ENCODE measurements around the gene NIPAL3. TPM values are rescaled to one million over a fixed set of nuclear protein-coding genes. Genes with fewer than 3 reads are reported as not detected.

Gene NIPAL3
- total RNA-seq, 1 experiment from 2014 or later = 11.2 TPM

GRCh38 chr1:24470592-24470991 is 55.0 kb downstream of the NIPAL3 start:
- no peak overlapping the region for H3K4me3 Mint-ChIP-seq
- no peak for TF ChIP-seq GABPB1 (CRISPR knock-in tag; IDR thresholded peaks at IDR 0.05)
- no peak for TF ChIP-seq ZNF121 (CRISPR knock-in tag; IDR thresholded peaks at IDR 0.05)
- TF ChIP-seq MAX (CRISPR knock-in tag; IDR thresholded peaks at IDR 0.05) = no peak
- TF ChIP-seq OVOL2 (CRISPR knock-in tag; IDR thresholded peaks at IDR 0.05; ENCODE audit: borderline replicate concordance) = no peak
- TF ChIP-seq, protein P1, sequence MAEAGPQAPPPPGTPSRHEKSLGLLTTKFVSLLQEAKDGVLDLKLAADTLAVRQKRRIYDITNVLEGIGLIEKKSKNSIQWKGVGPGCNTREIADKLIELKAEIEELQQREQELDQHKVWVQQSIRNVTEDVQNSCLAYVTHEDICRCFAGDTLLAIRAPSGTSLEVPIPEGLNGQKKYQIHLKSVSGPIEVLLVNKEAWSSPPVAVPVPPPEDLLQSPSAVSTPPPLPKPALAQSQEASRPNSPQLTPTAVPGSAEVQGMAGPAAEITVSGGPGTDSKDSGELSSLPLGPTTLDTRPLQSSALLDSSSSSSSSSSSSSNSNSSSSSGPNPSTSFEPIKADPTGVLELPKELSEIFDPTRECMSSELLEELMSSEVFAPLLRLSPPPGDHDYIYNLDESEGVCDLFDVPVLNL (CRISPR knock-in tag; IDR thresholded peaks at IDR 0.05; ENCODE audit: borderline replicate concordance, low read depth) = no peak
- TF ChIP-seq GTF2I (CRISPR knock-in tag; conservative IDR thresholded peaks at IDR 0.05) = no peak
- TF ChIP-seq NFYB (CRISPR knock-in tag; conservative IDR thresholded peaks at IDR 0.05; ENCODE audit: low read depth) = no peak
- no peak for TF ChIP-seq ARID4B (CRISPR knock-in tag; IDR thresholded peaks at IDR 0.05; ENCODE audit: borderline replicate concordance)
- TF ChIP-seq ELF4 (CRISPR knock-in tag; IDR thresholded peaks at IDR 0.05; ENCODE audit: low read depth) = no peak
- no peak for TF ChIP-seq PRRX2 (CRISPR knock-in tag; IDR thresholded peaks at IDR 0.05)
- no peak for TF ChIP-seq TCF7 (CRISPR knock-in tag; IDR thresholded peaks at IDR 0.05; ENCODE audit: low read depth)
- no peak for TF ChIP-seq HMGXB4 (CRISPR knock-in tag; IDR thresholded peaks at IDR 0.05)
- no peak for TF ChIP-seq HMGA2 (CRISPR knock-in tag; IDR thresholded peaks at IDR 0.05)
- no peaks in the 10 kb centered on the region for H3K27me3 Mint-ChIP-seq (ENCODE audit: low read depth)
- H3K4me1 Mint-ChIP-seq = peaks cover 34% of the 10 kb centered on the region
- H3K9me3 Mint-ChIP-seq = peaks cover 16% of the 10 kb centered on the region
- DNase-seq (ENCODE audit: low spot score) (no peak), ATAC-seq (no peak)
- H3K36me3 Mint-ChIP-seq = peaks cover 11% of the 10 kb centered on the region
- H3K27ac Mint-ChIP-seq = no peak overlapping the region
- ChIA-PET POLR2A (no interaction called here), CTCF (no interaction called here)

- DNase-seq (ENCODE audit: low spot score) = no peak
- ChIA-PET POLR2A (no interaction called here), CTCF (no interaction called here)
- H3K36me3 Mint-ChIP-seq = peaks cover 11% of the 10 kb centered on the region
- TF ChIP-seq CREB1 (CRISPR knock-in tag; IDR thresholded peaks at IDR 0.05) (no peak), FOXK1 (CRISPR knock-in tag; IDR thresholded peaks at IDR 0.05) (no peak), NR3C1 (CRISPR knock-in tag; conservative IDR thresholded peaks at IDR 0.05; ENCODE audit: low read depth) (no peak)
- H3K4me1 Mint-ChIP-seq = peaks cover 27% of the 10 kb centered on the region
- H3K27me3 Mint-ChIP-seq (ENCODE audit: low read depth) = no peaks in the 10 kb centered on the region
- ATAC-seq = peak; percentile 48; the same call in 1 of the 2 replicates
- H3K4me3 Mint-ChIP-seq = no peak overlapping the region
- H3K27ac Mint-ChIP-seq = 0 out of 2 replicates have a peak overlapping the region, but pooled peaks have one; percentile 27
- H3K9me3 Mint-ChIP-seq = peaks cover 16% of the 10 kb centered on the region
Observed at GRCh38 chr1:24472527-24473251, 57.1 kb downstream of the NIPAL3 start.
